OCI-LY1 (cell line): ENCODE results near the gene SP6.

Source experiments
- H2AFZ ChIP-seq: fragments of 200-600 bp; sonication (generic), shearing (Covaris generic); 2 replicates; pipeline ENCODE4 v1.6.0; 2014; ENCODE audit warnings: antibody characterized with exemption, mild to moderate bottlenecking, low read length
- H3F3A ChIP-seq: fragments of 200-600 bp; sonication (generic), shearing (Covaris generic); 2 replicates; pipeline ENCODE4 v1.6.0; 2014; ENCODE audit warnings: mild to moderate bottlenecking, antibody characterized with exemption, low read length, moderate library complexity; ENCODE audit not compliant: insufficient read depth
- H3K27ac ChIP-seq: fragments of 200-600 bp; sonication (generic); 2 replicates; pipeline ENCODE4 v1.5.1; 2014; ENCODE audit warnings: low read length, mixed run types, mild to moderate bottlenecking, low read depth; ENCODE audit not compliant: poor library complexity, severe bottlenecking
- H3K27me3 ChIP-seq: fragments of 200-600 bp; sonication (generic); 2 replicates; pipeline ENCODE4 v1.6.0; 2014; ENCODE audit warnings: antibody characterized with exemption, mild to moderate bottlenecking, low read length, moderate library complexity; ENCODE audit not compliant: insufficient read depth
- H3K36me3 ChIP-seq: fragments of 200-600 bp; sonication (generic); 2 replicates; pipeline ENCODE4 v1.6.1; 2014; ENCODE audit warnings: mild to moderate bottlenecking, antibody characterized with exemption, low read length, moderate library complexity, mixed read lengths; ENCODE audit not compliant: insufficient read depth
- H3K4me1 ChIP-seq: fragments of 200-600 bp; sonication (generic); 2 replicates; pipeline ENCODE4 v1.5.1; 2014; ENCODE audit warnings: mild to moderate bottlenecking, low read length, moderate library complexity; ENCODE audit not compliant: insufficient read depth, severe bottlenecking
- H3K4me2 ChIP-seq: fragments of 200-600 bp; sonication (generic), shearing (Covaris generic); 2 replicates; pipeline ENCODE4 v1.6.1; 2014; ENCODE audit warnings: low read length
- H3K4me3 ChIP-seq: fragments of 200-600 bp; sonication (generic); 2 replicates; pipeline ENCODE4 v1.5.1; 2014; ENCODE audit warnings: low read length, low read depth, mild to moderate bottlenecking, mixed read lengths; ENCODE audit not compliant: poor library complexity, severe bottlenecking
- H3K79me2 ChIP-seq: fragments of 200-600 bp; shearing (Covaris generic); 2 replicates; pipeline ENCODE4 v1.6.1; 2016; ENCODE audit warnings: mixed run types, low read length, mixed read lengths; ENCODE audit not compliant: insufficient read depth
- H3K9ac ChIP-seq: fragments of 200-600 bp; sonication (generic), shearing (Covaris generic); 2 replicates; pipeline ENCODE4 v1.6.1; 2014; ENCODE audit warnings: mild to moderate bottlenecking, low read length, mixed read lengths
- H3K9me2 ChIP-seq: fragments of 200-600 bp; sonication (generic), shearing (Covaris generic); 2 replicates; pipeline ENCODE4 v1.6.1; 2014; ENCODE audit warnings: low read depth, mild to moderate bottlenecking, low read length, mixed read lengths
- H3K9me3 ChIP-seq: fragments of 200-600 bp; shearing (Covaris generic); 2 replicates; pipeline ENCODE4 v1.6.1; 2014; ENCODE audit warnings: low read length, mixed read lengths
- H4K20me1 ChIP-seq: fragments of 200-600 bp; sonication (generic), shearing (Covaris generic); 2 replicates; pipeline ENCODE4 v1.6.0; 2016; ENCODE audit warnings: mild to moderate bottlenecking, low read length; ENCODE audit not compliant: insufficient read depth
- CTCF ChIP-seq: fragments of 200-600 bp; sonication (generic), shearing (Covaris generic); IDR thresholded peaks from 2 replicates; pipeline ENCODE4 v1.5.1; 2017; ENCODE audit warnings: mild to moderate bottlenecking, antibody characterized with exemption, low read length, moderate library complexity, mixed read lengths
- EZH2 ChIP-seq: fragments of 200-600 bp; sonication (generic), shearing (Covaris generic); IDR thresholded peaks from 2 replicates; pipeline ENCODE4 v1.8.0; 2017; ENCODE audit warnings: borderline replicate concordance, mixed run types, mild to moderate bottlenecking, antibody characterized with exemption, low read length, moderate library complexity, mixed read lengths

SP6 gene

GRCh38 chr17:47895347-47895855, 44.4 kb upstream of the SP6 start:
- Histone ChIP-seq H4K20me1 (no peaks in the 10 kb centered on the region), H2AFZ (no peak overlapping the region), H3F3A (no peaks in the 10 kb centered on the region), H3K9me2 (no peaks in the 10 kb centered on the region), H3K79me2 (no peaks in the 10 kb centered on the region), H3K9ac (peak overlapping the region; percentile 85), H3K4me3 (peak overlapping the region; percentile 77), H3K27me3 (no peaks in the 10 kb centered on the region), H3K4me1 (peaks cover 28% of the 10 kb centered on the region), H3K36me3 (no peaks in the 10 kb centered on the region), H3K4me2 (peak overlapping the region; percentile 90), H3K9me3 (no peaks in the 10 kb centered on the region), H3K27ac (peak overlapping the region; percentile 35)
- no peak for TF ChIP-seq EZH2
- no peak for TF ChIP-seq CTCF

- Histone ChIP-seq H3F3A (no peaks in the 10 kb centered on the region), H3K4me1 (peaks cover 28% of the 10 kb centered on the region), H3K4me3 (peak overlapping the region; percentile 77), H3K9me2 (no peaks in the 10 kb centered on the region), H3K4me2 (peak overlapping the region; percentile 90), H3K9me3 (no peaks in the 10 kb centered on the region), H4K20me1 (no peaks in the 10 kb centered on the region), H3K27ac (no peak overlapping the region), H2AFZ (no peak overlapping the region), H3K27me3 (no peaks in the 10 kb centered on the region), H3K79me2 (no peaks in the 10 kb centered on the region), H3K36me3 (no peaks in the 10 kb centered on the region), H3K9ac (peak overlapping the region; percentile 85)
- no peak for TF ChIP-seq EZH2
- TF ChIP-seq CTCF, result no peak
Measured at GRCh38 chr17:47894498-47895346, 43.8 kb upstream of the SP6 start.

GRCh38 chr17:47891545-47892088, 40.7 kb upstream of the SP6 start:
- H3K9me3 ChIP-seq, result no peaks in the 10 kb centered on the region
- no peak overlapping the region for H3K4me3 ChIP-seq
- no peak overlapping the region for H3K9ac ChIP-seq
- no peaks in the 10 kb centered on the region for H4K20me1 ChIP-seq
- no peaks in the 10 kb centered on the region for H3K27me3 ChIP-seq
- peaks cover 17% of the 10 kb centered on the region for H3K4me1 ChIP-seq
- H3K36me3 ChIP-seq, result no peaks in the 10 kb centered on the region
- no peak overlapping the region for H2AFZ ChIP-seq
- H3F3A ChIP-seq, result no peaks in the 10 kb centered on the region
- no peaks in the 10 kb centered on the region for H3K9me2 ChIP-seq
- H3K79me2 ChIP-seq, result no peaks in the 10 kb centered on the region
- H3K4me2 ChIP-seq, result no peak overlapping the region
- no peak overlapping the region for H3K27ac ChIP-seq
- TF ChIP-seq CTCF, result no peak
- TF ChIP-seq EZH2, result no peak
